GM10847 (cell line): ENCODE measurements around the gene GPR171.

Source experiments
- POLR2A ChIP-seq: IDR thresholded peaks from 2 replicates; pipeline ENCODE4 v1.6.1; 2011; ENCODE audit not compliant: insufficient read length; ENCODE audit errors: extremely low read depth

GPR171 gene

GRCh38 chr3:151219056-151219455 lies 16.0 kb upstream of the GPR171 start:
- no peak for TF ChIP-seq POLR2A

- no peak for TF ChIP-seq POLR2A
These were observed 15.1 kb upstream of the GPR171 start for GRCh38 chr3:151218136-151218535.

DNA sequence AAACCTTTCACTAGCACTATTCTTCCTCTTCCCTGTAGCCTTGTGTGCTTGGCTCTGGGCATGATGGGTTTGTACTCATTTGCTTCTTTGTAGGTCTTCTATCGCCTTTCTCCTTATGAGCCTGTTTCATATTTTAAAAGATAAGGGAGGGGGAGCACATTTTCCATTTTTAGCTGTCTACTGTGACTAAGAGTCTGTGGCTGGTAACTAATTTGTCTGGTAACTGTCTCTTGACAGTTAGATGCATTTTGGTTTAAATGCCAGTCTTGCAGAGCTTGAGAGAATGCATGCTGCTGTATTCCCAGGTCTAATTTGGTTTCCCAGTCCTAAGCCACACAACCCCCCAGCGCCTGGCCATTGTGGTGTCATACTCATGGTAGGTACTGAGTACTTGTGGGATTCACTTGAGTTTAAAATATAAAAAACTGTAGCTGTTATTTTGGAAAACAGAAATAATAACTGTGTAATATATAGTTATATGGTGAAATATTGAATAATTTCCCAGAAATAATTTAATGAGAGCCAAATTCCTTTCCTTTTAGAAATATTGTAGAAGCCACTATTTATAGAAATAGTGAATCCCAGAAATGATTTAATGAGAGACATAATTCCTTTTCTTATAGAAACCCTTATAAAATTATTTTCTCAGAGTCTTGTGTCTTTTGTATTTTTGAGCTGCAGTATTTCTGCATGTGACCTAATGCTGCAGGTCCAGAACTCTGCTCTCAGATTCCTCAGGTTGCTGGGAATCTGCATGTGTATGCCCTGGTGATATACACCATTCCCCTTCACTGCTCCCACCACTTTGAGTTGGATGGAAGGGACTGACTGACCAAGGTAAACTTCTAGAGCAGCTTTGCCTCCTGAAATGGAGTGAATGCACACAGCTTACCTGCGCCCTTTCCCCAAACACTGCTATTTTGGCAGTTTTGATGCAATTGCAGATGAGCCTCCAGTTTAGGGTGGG lies 13.9 kb upstream of the GPR171 start:
- TF ChIP-seq POLR2A = no peak

- TF ChIP-seq POLR2A = no peak
These were observed 11.4 kb upstream of the GPR171 start for GRCh38 chr3:151214459-151214858.

DNA sequence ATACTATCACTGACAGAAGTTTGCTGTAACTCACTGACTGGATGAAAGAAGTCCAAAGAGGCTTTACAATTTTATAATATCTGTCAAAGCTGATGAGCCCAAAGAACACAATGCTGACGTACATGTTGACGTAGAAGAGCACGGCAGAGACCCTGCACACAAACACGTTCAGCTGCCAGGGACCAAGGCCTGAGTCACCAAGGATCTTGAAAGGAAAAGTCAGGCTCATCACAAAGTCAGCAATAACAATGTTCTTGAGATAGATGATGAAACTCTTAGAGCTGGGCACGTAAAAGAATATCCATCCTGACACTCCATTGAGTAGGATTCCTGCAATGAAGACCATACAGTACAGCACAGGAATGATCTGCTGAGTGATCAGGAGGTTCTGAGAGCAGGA lies 10.9 kb upstream of the GPR171 start:
- TF ChIP-seq POLR2A = no peak

GRCh38 chr3:151213151-151213550 lies 10.1 kb upstream of the GPR171 start:
- no peak for TF ChIP-seq POLR2A

DNA sequence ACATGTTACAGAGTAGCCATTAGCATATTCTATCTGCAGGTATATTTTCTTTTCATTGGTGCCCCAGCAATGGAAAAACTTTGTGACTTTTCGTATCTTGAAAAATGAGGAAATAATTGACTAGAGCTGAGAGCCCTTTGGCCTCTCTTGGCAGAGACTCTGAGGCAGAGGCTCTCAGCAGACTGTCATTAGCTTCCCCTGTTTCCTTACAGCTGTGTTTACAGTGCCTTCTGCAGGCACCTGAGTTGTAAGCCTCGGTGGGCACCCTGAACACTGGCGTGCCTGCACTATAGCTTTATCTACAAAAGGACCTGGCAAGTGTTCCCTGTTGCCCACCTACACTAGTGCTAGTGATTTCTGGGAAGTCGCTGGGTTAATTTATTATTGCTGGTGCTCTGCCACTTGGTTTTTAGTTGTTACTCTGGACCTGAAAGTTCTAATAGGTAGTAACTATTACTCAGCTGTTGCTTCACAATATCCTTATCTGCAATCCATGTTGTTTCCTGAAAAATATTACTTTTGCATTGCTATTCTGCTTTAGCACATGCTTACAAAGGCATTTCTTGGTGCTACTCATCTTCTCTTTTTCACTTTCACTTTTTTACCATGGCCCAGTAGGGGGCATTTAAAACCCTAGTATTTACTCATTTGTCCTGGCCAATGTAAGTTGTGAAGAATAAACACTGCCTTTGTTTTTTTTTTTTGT lies 7.8 kb upstream of the GPR171 start:
- no peak for TF ChIP-seq POLR2A

DNA sequence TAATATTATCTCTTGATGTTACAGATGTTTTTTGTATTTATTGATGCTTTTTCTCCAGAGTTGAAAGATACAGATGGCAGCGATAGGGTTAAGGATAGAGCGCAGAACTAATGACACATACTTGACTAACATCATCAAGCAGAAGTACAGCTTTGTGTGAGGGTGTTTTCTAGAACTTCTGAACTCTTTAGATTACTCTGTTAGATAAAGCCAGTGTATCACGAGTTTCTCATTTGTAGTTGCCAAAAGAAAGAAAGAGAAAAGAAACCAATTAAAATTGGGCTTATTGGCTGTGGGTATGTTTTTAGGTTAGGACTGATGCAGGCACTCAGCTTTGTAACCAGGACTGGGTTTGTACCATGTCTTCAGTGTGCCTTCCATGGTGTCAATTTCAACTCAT lies 6.6 kb upstream of the GPR171 start:
- TF ChIP-seq POLR2A = no peak

DNA sequence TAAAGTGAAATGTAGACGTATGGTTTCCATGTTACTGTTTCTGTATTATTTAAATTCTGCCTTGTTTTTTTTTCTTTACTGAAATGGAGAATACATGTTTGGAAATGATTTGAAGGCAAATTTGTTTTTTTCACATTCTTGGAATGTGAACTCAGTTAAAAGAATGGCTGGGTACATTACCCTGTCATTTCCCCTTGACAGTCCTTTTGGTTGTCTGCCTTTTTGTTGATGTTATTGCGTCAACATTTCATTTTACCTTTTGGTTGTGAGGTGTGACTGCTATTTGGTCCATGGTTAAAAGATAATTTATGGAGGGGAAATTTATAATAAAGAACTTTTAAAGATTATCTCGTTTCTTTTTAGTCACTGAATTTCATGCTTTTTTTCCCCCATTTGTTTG lies 3.2 kb upstream of the GPR171 start:
- no peak for TF ChIP-seq POLR2A

- no peak for TF ChIP-seq POLR2A
These were observed 2.5 kb upstream of the GPR171 start for GRCh38 chr3:151205482-151205881.

GRCh38 chr3:151204530-151205402 lies 1.8 kb upstream of the GPR171 start:
- no peak for TF ChIP-seq POLR2A

DNA sequence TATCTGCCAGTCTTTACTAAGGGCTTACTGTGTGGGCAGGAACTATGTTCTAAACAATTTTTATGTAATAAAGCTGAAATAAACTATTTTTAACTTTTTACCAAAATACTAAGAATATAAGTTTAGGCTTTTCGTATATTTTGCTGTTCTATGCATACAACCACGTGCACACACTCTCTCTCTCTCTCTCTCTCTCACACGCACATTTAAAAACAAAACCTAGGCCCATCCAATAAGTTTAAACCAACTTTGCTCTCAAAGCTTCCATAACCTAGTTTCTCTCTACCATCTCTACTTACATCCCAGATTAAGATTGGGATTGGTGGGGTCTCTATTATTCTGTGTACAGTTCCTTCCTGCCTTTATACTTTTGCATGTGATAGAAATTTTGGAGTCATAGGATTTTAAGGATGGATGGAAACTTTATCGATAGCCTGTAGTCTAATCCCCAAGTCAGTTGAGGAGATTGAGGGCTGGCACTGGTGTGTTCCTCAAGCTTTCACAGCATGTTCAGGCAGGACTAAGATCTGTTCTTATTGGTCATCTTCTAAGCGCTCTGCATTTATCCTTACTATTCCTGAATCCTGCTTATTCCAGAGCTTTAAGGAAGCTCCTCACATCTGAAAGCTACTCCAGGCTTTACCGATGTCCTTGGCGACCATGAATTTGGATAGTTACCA lies 1.8 kb downstream of the GPR171 start:
- no peak for TF ChIP-seq POLR2A

DNA sequence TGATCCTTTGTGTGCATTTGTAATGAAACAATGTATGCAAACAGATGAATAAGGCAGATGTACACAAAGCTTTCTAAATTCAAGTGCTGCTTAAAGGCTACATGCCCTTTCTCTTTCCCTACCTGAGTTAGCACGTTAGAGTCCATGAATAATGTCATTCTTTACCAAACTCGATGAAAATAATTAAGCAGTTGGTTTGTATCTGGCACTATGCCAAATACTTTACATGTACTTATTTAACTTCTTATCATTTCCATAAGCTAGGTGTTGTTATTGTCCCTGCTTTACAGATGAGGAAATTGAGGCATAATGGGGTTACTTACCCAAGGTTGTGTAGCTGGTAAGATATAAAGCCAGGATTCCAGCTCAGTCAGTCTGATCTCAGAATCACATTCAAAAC lies 2.4 kb downstream of the GPR171 start:
- no peak for TF ChIP-seq POLR2A

DNA sequence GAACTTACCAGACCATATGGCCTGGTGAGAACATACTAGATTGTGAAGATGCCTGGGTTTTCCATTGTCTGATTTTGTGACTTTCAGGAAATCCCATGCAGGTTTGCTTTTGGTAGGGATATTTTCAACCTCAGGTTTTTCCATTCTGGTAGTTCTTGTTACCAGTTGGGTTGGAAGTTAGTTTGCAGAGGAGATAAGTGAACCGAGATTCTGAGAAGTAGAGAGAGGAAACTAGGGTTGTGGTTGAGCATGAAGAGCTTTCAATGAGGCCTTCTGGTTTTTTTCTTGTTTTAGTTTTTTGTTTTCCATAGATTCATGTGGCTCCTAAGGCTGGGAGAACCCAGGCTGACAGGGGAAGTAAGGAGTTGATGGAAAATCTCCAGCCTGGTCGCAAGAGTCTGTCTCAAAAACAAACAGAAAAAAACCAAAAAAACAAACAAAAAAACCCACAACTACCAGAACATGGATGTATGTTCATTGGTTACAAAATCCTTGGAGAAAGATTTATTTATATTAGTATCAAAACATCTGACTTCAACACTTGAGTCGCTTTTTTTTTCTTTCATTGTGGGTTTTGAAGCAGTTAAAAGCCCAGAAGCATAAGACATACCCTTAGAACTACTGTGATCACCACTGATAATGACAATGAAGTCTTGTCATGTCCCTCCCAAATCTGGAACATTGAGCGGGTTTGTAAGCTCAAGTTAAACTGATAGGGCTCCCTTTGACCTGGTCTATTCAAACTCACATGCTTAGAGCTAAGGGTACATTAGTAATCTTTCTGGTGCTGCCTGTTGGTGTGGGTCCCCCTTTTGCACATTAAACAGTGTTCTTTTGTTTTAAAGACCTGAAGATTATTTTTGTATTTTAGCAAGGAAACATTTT lies 3.2 kb downstream of the GPR171 start:
- no peak for TF ChIP-seq POLR2A
